Measurements from ENCODE around the gene TBC1D2B.
"Not testable (repeated sequence)": the region's sequence is repeated elsewhere in the genome, so short reads cannot be mapped to it uniquely, and the experiment has no call there.

Gene TBC1D2B

DNA sequence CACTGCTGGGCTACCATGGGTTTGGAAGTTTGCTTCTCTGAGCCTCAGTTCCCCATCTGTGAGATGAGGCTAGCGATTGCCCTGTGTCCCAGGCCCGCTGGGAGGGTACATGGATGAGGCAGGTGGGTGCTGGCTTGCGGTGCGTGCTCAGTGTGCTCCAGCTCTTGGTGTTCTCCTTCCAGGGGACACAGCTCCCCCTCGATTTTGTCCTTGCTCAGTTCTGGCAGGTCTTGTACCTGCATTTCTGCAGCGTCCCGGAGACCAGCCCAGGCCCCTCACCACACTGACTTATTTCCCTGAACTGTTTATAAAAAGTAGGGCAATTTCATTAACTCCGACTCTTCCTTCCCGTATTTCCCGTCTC, 95.4 kb downstream of the TBC1D2B start:
- ChIA-PET CTCF (interaction anchor here (1.5 kb wide), 1 partner anchor 16 kb away, joined by 6 read pairs; no protein-coding TSS in a partner anchor), POLR2A (no interaction called here)
- TF ChIP-seq FEZF1 (tag by site-specific recombination; IDR thresholded peaks at IDR 0.05) (no peak), SETDB1 (IDR thresholded peaks at IDR 0.05; ENCODE audit: insufficient read length, low read length) (no peak), ZNF529 (tag by site-specific recombination; IDR thresholded peaks at IDR 0.05; ENCODE audit: insufficient replicate concordance) (no peak), ZFP37 (tag by site-specific recombination; IDR thresholded peaks at IDR 0.05) (no peak), ZNF585B (tag by site-specific recombination; IDR thresholded peaks at IDR 0.05) (no peak), ZNF660 (tag by site-specific recombination; IDR thresholded peaks at IDR 0.05) (no peak), ZNF510 (tag by site-specific recombination; IDR thresholded peaks at IDR 0.05; ENCODE audit: insufficient replicate concordance) (no peak), ZBTB7A (tag by site-specific recombination; IDR thresholded peaks at IDR 0.05; ENCODE audit: low read depth) (no peak), BCL11A (tag by site-specific recombination; IDR thresholded peaks at IDR 0.05; ENCODE audit: low read depth) (no peak), ZNF140 (tag by site-specific recombination; IDR thresholded peaks at IDR 0.05) (no peak), ZNF792 (tag by site-specific recombination; IDR thresholded peaks at IDR 0.05) (no peak)
- TF ChIP-seq, protein P1, sequence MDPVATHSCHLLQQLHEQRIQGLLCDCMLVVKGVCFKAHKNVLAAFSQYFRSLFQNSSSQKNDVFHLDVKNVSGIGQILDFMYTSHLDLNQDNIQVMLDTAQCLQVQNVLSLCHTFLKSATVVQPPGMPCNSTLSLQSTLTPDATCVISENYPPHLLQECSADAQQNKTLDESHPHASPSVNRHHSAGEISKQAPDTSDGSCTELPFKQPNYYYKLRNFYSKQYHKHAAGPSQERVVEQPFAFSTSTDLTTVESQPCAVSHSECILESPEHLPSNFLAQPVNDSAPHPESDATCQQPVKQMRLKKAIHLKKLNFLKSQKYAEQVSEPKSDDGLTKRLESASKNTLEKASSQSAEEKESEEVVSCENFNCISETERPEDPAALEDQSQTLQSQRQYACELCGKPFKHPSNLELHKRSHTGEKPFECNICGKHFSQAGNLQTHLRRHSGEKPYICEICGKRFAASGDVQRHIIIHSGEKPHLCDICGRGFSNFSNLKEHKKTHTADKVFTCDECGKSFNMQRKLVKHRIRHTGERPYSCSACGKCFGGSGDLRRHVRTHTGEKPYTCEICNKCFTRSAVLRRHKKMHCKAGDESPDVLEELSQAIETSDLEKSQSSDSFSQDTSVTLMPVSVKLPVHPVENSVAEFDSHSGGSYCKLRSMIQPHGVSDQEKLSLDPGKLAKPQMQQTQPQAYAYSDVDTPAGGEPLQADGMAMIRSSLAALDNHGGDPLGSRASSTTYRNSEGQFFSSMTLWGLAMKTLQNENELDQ (tag by site-specific recombination; IDR thresholded peaks at IDR 0.05; ENCODE audit: low read depth) = no peak

DNA sequence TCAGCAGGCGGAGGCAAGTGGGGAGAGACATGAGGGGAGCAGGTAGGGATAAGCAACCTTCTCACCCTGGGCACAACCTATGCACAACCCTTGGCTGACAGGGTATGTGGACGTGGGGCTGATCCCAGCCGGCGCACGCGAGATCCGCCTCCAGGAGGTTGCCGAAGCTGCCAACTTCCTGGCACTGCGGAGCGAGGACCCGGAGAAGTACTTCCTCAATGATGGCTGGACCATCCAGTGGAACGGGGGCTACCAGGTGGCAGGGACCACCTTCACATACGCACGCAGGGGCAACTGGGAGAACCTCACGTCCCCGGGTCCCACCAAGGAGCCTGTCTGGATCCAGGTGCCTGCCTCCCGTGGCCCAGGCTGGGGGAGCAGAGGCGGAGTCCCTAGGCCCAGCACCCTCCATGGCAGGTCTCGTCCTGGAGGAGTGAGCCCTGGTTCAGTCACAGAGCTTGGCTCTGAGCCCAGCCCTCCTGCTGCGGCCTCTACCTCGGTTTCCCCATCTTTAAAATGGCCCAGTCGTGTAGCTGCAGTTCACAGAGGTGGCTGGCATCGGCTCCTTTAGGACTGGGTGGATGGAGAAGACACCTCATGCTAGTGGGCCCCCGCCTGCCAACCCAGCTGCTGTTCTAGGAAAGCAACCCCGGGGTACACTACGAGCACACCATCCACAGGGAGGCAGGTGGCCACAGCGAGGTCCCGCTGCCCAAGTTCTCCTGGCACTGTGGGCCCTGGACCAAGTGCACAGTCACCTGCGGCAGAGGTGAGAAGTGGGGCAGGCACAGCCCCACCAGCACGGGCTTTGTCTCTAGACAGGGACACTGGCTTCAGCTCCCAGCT, 96.0 kb downstream of the TBC1D2B start:
- CTCF ChIA-PET = interaction anchor here (1.1 to 1.5 kb wide), 2 partner anchors 14 to 15 kb away, joined by 3 to 6 read pairs; no protein-coding TSS in a partner anchor
- H3K4me1 ChIP-seq (ENCODE audit: control insufficient read depth, insufficient read depth, low read length) = no peaks in the 10 kb centered on the region

More for the DNA sequence above, 95.4 kb downstream of the TBC1D2B start:
- no peaks in the 10 kb centered on the region for H3K9me3 ChIP-seq (ENCODE audit: control insufficient read depth, insufficient read depth, low read depth, low read length)
- H3K36me3 ChIP-seq (ENCODE audit: control insufficient read depth in 2 of 2, insufficient read depth in 1 of 2, low read length in 2 of 2) = no peaks in the 10 kb centered on the region
- no peak overlapping the region for H3K4me3 ChIP-seq (ENCODE audit: low read depth, low read length)
- no peak overlapping the region for H3K27ac ChIP-seq (ENCODE audit: extremely low read depth, low read depth, low read length)
- H3K4me1 ChIP-seq (ENCODE audit: control insufficient read depth, insufficient read depth, low read length) = no peaks in the 10 kb centered on the region

DNA sequence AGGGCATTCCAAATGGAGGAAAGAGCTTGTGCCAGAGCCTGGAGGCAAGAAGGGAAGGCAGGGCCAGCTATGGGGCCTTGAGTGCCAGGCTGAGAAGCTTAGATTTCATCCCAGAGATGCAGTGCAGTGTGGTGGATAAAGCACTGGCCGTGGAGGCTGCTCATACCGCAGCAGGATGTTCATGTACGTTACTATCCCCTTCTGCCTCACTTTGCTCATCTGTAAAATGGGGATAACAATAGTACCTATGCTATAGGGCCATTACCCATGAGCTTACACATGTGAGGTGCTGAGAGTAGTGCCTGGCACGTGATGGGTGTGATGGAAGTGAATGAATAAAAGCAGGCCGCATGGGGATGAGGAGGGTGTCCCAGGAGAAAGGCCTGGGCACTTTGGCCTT, 96.8 kb downstream of the TBC1D2B start:
- POLR2A ChIA-PET; H3K27ac ChIP-seq (ENCODE audit: extremely low read depth, low read depth, low read length); H3K36me3 ChIP-seq (ENCODE audit: control insufficient read depth in 2 of 2, insufficient read depth in 1 of 2, low read length in 2 of 2); H3K4me1 ChIP-seq (ENCODE audit: control insufficient read depth, insufficient read depth, low read length); H3K4me3 ChIP-seq (ENCODE audit: low read depth, low read length); H3K9me3 ChIP-seq (ENCODE audit: control insufficient read depth, insufficient read depth, low read depth, low read length): not testable (repeated sequence)
- CTCF ChIA-PET = interaction anchor here (1.1 kb wide), 1 partner anchor 14 kb away, joined by 3 read pairs; no protein-coding TSS in a partner anchor

More for the DNA sequence above, 96.0 kb downstream of the TBC1D2B start:
- POLR2A ChIA-PET = no interaction called here
- H3K9me3 ChIP-seq (ENCODE audit: control insufficient read depth, insufficient read depth, low read depth, low read length) = no peaks in the 10 kb centered on the region
- H3K27ac ChIP-seq (ENCODE audit: extremely low read depth, low read depth, low read length) = no peak overlapping the region
- no peak overlapping the region for H3K4me3 ChIP-seq (ENCODE audit: low read depth, low read length)
- no peaks in the 10 kb centered on the region for H3K36me3 ChIP-seq (ENCODE audit: control insufficient read depth in 2 of 2, insufficient read depth in 1 of 2, low read length in 2 of 2)
- TF ChIP-seq, protein P2, sequence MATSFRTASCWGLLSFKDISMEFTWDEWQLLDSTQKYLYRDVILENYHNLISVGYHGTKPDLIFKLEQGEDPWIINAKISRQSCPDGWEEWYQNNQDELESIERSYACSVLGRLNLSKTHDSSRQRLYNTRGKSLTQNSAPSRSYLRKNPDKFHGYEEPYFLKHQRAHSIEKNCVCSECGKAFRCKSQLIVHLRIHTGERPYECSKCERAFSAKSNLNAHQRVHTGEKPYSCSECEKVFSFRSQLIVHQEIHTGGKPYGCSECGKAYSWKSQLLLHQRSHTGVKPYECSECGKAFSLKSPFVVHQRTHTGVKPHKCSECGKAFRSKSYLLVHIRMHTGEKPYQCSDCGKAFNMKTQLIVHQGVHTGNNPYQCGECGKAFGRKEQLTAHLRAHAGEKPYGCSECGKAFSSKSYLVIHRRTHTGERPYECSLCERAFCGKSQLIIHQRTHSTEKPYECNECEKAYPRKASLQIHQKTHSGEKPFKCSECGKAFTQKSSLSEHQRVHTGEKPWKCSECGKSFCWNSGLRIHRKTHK (tag by site-specific recombination; IDR thresholded peaks at IDR 0.05) = no peak
- TF ChIP-seq ZNF658 (tag by site-specific recombination; IDR thresholded peaks at IDR 0.05) = no peak
- TF ChIP-seq, protein P3, sequence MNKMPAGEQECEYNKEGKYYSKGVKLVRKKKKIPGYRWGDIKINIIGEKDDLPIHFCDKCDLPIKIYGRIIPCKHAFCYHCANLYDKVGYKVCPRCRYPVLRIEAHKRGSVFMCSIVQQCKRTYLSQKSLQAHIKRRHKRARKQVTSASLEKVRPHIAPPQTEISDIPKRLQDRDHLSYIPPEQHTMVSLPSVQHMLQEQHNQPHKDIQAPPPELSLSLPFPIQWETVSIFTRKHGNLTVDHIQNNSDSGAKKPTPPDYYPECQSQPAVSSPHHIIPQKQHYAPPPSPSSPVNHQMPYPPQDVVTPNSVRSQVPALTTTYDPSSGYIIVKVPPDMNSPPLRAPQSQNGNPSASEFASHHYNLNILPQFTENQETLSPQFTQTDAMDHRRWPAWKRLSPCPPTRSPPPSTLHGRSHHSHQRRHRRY (tag by site-specific recombination; IDR thresholded peaks at IDR 0.05) = no peak

All from HEK293 (cell line).